CD8-positive, alpha-beta memory T cell (primary cell): ENCODE measurements around the gene CDYL2. TPM values are rescaled to one million over a fixed set of nuclear protein-coding genes. Genes with fewer than 3 reads are reported as not detected.
"Not testable (repeated sequence)": the region's sequence is repeated elsewhere in the genome, so short reads cannot be mapped to it uniquely, and the experiment has no call there.

Source experiments
- CTCF ChIA-PET: fragments of 350-600 bp; sonication (Branson Sonifier 250); formaldehyde crosslinking; loops from one replicate; lab custom pipeline; 2021; ENCODE audit warnings: antibody characterized with exemption; lab: Charles Lee
- POLR2A ChIA-PET: fragments of 350-600 bp; sonication (Branson Sonifier 250); formaldehyde crosslinking; loops from one replicate; lab custom pipeline; 2021; ENCODE audit warnings: antibody characterized with exemption; lab: Charles Lee
- DNase-seq, 5 donors: peaks; one replicate each; pipeline versions ENCODE4 v3.0.0 to v3.0.0-alpha.2; 2020 to 2022; ENCODE audit warnings: mixed read lengths in 1 of 5
- H3K27ac ChIP-seq: one replicate; pipeline ENCODE4 v1.7.0; 2013; ENCODE audit warnings: low read depth, mild to moderate bottlenecking, low read length, moderate library complexity
- H3K27me3 ChIP-seq: 2 replicates; pipeline ENCODE4 v1.7.0; 2013; ENCODE audit warnings: low read length, mild to moderate bottlenecking; ENCODE audit not compliant: insufficient read depth, poor library complexity, severe bottlenecking
- H3K36me3 ChIP-seq: 2 replicates; pipeline ENCODE4 v1.7.0; 2013; ENCODE audit warnings: mild to moderate bottlenecking, low read length, moderate library complexity; ENCODE audit not compliant: insufficient read depth
- H3K4me1 ChIP-seq: 2 replicates; pipeline ENCODE4 v1.7.0; 2013; ENCODE audit warnings: mild to moderate bottlenecking, low read length, moderate library complexity; ENCODE audit not compliant: insufficient read depth
- H3K4me3 ChIP-seq: 2 replicates; pipeline ENCODE4 v1.7.0; 2013; ENCODE audit warnings: mild to moderate bottlenecking, low read length
- H3K9me3 ChIP-seq: 2 replicates; pipeline ENCODE4 v1.7.0; 2013; ENCODE audit warnings: mild to moderate bottlenecking, low read length
- H3K27ac Mint-ChIP-seq, 8 donors: one replicate each; pipeline ENCODE4 v1.8.0; 2020 to 2021; ENCODE audit warnings: mixed read lengths in 8 of 8, mild to moderate bottlenecking in 6 of 8, inconsistent platforms in 3 of 8, moderate library complexity in 3 of 8
- H3K27me3 Mint-ChIP-seq, 2 donors: one replicate each; pipeline ENCODE4 v1.8.0; 2020 to 2021; ENCODE audit warnings: mixed read lengths in 2 of 2, mild to moderate bottlenecking in 1 of 2, moderate library complexity in 1 of 2
- H3K36me3 Mint-ChIP-seq, 3 donors: one replicate each; pipeline ENCODE4 v1.8.0; 2020 to 2021; ENCODE audit warnings: mixed read lengths in 3 of 3, inconsistent platforms in 1 of 3, mild to moderate bottlenecking in 1 of 3
- H3K4me1 Mint-ChIP-seq, 3 donors: one replicate each; pipeline ENCODE4 v1.8.0; 2020 to 2021; ENCODE audit warnings: mixed read lengths in 3 of 3, inconsistent platforms in 1 of 3, mild to moderate bottlenecking in 1 of 3
- H3K4me3 Mint-ChIP-seq, 7 donors: one replicate each; pipeline ENCODE4 v1.8.0; 2020 to 2021; ENCODE audit warnings: mixed read lengths in 7 of 7, mild to moderate bottlenecking in 6 of 7, moderate library complexity in 4 of 7, inconsistent platforms in 2 of 7
- H3K9me3 Mint-ChIP-seq, 5 donors: one replicate each; pipeline ENCODE4 v1.8.0; 2020 to 2022; ENCODE audit warnings: mixed read lengths in 5 of 5, mild to moderate bottlenecking in 3 of 5, moderate library complexity in 2 of 5, inconsistent platforms in 1 of 5
- polyA plus RNA-seq: library from polyadenylated mRNA; unstranded; fragments of 300-500 nt; fragmentation: Illumina TruSeq; gene quantifications from one replicate; pipeline ENCODE4 v1.2.3, GENCODE V29; 2021
- total RNA-seq, 2 experiments: library from RNA; stranded (reverse); gene quantifications; one replicate each; pipeline ENCODE4 v1.2.3, GENCODE V29; 2021

Gene CDYL2
- total and polyA plus RNA-seq, 3 experiments from 2014 or later, result 3.8 to 42.0 (median 40.6) TPM

DNA sequence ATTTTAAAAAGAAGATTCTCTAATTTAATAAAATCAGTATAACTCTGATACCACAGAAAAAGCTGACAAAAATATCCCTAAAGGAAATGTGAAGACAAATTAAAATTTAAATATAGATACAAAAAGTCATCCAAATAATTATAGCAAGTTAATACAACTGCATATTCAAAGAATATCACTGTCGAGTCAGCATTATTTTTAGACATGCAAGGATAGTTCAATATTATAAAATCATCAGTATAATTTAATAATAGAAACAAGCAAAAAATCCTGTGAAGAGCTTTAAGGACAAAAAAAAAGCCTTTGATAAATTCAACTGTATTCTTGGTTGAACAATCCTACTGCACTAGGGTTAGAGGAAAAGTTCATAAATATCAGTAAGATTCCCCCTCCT is 21.0 kb upstream of the CDYL2 start:
- no peak overlapping the region for H3K4me3 ChIP-seq
- no peak overlapping the region for H3K27ac Mint-ChIP-seq
- H3K27me3 ChIP-seq, result no peaks in the 10 kb centered on the region
- no peaks in the 10 kb centered on the region for H3K4me1 ChIP-seq
- no peak overlapping the region for H3K4me3 Mint-ChIP-seq
- no peak for DNase-seq
- H3K9me3 Mint-ChIP-seq, result no peaks in the 10 kb centered on the region
- CTCF ChIA-PET, result interaction anchor here (3.3 kb wide), 1 partner anchor 298 kb away, joined by 13 read pairs; no protein-coding TSS in a partner anchor
- H3K4me1 Mint-ChIP-seq, result peaks cover 0 to 1% (median 0%) of the 10 kb centered on the region in 3 donors
- H3K9me3 ChIP-seq, result no peaks in the 10 kb centered on the region
- no peaks in the 10 kb centered on the region for H3K36me3 ChIP-seq
- H3K36me3 Mint-ChIP-seq, result no peaks in the 10 kb centered on the region
- POLR2A ChIA-PET, result no interaction called here
- no peak overlapping the region for H3K27ac ChIP-seq
- H3K27me3 Mint-ChIP-seq, result peaks cover 4 to 8% of the 10 kb centered on the region in 2 donors

DNA sequence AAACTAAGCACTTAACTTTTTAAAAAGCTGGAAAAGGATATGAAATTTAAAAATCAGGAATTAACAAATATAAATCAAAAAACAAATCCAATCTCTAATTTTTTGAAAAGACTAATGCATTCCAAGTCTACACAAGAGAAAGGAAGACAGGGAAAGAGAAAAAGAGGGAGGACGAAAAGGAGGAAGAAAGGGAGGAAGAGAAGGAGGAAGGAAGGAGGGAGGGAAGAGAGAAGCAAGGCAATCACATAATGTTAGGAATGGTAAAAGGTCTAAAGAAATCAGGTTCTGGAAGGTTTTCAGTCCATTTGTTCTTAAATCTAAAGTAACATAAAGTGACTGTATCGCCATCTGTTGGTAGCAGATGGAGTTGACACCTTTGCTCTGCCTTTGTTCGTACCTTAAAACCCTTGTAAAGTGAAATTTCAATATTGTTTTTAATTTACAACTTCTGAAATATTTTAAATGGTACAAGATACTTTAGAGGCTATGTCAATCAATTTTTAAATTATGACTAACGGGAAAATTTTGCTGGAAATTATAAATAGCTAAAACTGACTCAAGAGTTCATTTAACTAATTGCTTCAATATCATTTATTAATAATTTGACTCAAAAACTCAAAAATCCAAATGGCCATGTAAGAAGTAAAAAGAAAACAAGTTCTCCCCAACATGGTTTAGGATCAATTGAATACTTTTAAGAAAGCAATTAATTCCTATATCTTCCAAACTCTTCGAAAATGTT is 20.4 kb upstream of the CDYL2 start:
- Histone ChIP-seq H3K4me3 (no peak overlapping the region), H3K36me3 (no peaks in the 10 kb centered on the region), H3K4me1 (no peaks in the 10 kb centered on the region), H3K27me3 (no peaks in the 10 kb centered on the region), H3K9me3 (no peaks in the 10 kb centered on the region), H3K27ac (no peak overlapping the region)
- H3K4me3 Mint-ChIP-seq, result no peak overlapping the region
- H3K27ac Mint-ChIP-seq, result no peak overlapping the region
- ChIA-PET POLR2A (interaction anchor here (0.6 kb wide), 1 partner anchor 213 kb away, joined by 3 read pairs; no protein-coding TSS in a partner anchor), CTCF (interaction anchor here (1.5 to 3.3 kb wide), 2 partner anchors 14 to 298 kb away, joined by 3 to 13 read pairs; no protein-coding TSS in a partner anchor)
- peaks cover 0 to 1% (median 0%) of the 10 kb centered on the region in 3 donors for H3K4me1 Mint-ChIP-seq
- peak; percentile 6 to 49 (median 19) for DNase-seq
- peaks cover 4 to 10% of the 10 kb centered on the region in 2 donors for H3K27me3 Mint-ChIP-seq
- H3K9me3 Mint-ChIP-seq, result no peaks in the 10 kb centered on the region
- no peaks in the 10 kb centered on the region for H3K36me3 Mint-ChIP-seq

GRCh38 chr16:80819988-80820387 is 15.6 kb upstream of the CDYL2 start:
- ChIA-PET POLR2A (no interaction called here), CTCF (no interaction called here)
- Histone ChIP-seq H3K9me3 (no peaks in the 10 kb centered on the region), H3K27ac (no peak overlapping the region), H3K4me3 (no peak overlapping the region), H3K27me3 (no peaks in the 10 kb centered on the region), H3K4me1 (no peaks in the 10 kb centered on the region), H3K36me3 (no peaks in the 10 kb centered on the region)
- no peak overlapping the region for H3K27ac Mint-ChIP-seq
- no peaks in the 10 kb centered on the region for H3K36me3 Mint-ChIP-seq
- H3K4me1 Mint-ChIP-seq, result peaks cover 0 to 1% (median 0%) of the 10 kb centered on the region in 3 donors
- DNase-seq, result no peak
- H3K27me3 Mint-ChIP-seq, result peaks cover 2 to 15% of the 10 kb centered on the region in 2 donors
- no peak overlapping the region for H3K4me3 Mint-ChIP-seq
- no peaks in the 10 kb centered on the region for H3K9me3 Mint-ChIP-seq

DNA sequence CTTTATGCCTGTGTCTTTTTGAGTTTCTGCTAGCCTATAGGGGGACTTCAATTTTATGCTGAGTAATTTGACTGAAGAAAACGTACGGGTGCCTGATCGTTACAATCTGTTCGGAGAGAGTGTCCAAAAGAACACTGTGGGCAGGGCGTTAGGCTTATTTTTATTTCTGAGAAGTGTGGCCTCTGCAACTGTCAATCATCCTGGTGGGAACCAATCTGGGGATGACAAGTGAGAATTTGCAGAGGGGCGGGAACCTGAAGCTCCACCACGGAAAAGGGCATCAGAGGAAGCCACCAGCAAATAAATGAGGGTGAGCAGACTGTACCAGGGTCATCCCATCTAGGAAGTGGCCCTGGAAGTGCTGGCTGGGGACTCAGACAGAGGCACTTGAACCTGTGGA is 12.0 kb upstream of the CDYL2 start:
- Histone ChIP-seq H3K9me3 (no peaks in the 10 kb centered on the region), H3K27ac (no peak overlapping the region), H3K36me3 (no peaks in the 10 kb centered on the region), H3K4me3 (no peak overlapping the region), H3K27me3 (no peaks in the 10 kb centered on the region), H3K4me1 (no peaks in the 10 kb centered on the region)
- Mint-ChIP-seq H3K27me3 (peaks cover 3 to 15% of the 10 kb centered on the region in 2 donors), H3K4me3 (no peak overlapping the region), H3K4me1 (no peaks in the 10 kb centered on the region), H3K36me3 (no peaks in the 10 kb centered on the region), H3K9me3 (no peaks in the 10 kb centered on the region), H3K27ac (no peak overlapping the region)
- POLR2A ChIA-PET, result no interaction called here
- CTCF ChIA-PET, result no interaction called here
- no peak for DNase-seq

DNA sequence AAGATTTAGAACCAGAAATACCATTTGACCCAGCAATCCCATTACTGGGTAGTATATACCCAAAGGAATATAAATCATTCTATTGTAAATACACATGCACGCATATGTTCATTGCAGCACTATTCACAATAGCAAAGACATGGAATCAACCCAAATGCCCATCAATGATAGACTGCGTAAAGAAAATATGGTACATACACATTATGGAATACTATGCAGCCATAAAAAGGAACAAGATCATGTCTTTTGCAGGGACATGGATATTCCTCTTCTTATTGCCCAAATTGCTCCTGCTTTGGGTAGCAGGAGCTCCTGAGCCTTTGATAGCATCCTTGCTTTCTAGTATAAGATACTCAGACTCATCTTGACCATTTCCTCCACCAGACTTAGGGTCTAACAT is 10.9 kb upstream of the CDYL2 start:
- CTCF ChIA-PET, H3K4me1 Mint-ChIP-seq, H3K9me3 ChIP-seq, H3K4me3 ChIP-seq, H3K27me3 ChIP-seq, H3K4me3 Mint-ChIP-seq, H3K27ac Mint-ChIP-seq, H3K4me1 ChIP-seq, H3K9me3 Mint-ChIP-seq, H3K27ac ChIP-seq, H3K36me3 Mint-ChIP-seq, H3K36me3 ChIP-seq, DNase-seq: not testable (repeated sequence)
- POLR2A ChIA-PET, result interaction anchor here (0.7 kb wide), 1 partner anchor 329 kb away, joined by 3 read pairs; no protein-coding TSS in a partner anchor
- peaks cover 5 to 15% of the 10 kb centered on the region in 2 donors for H3K27me3 Mint-ChIP-seq

DNA sequence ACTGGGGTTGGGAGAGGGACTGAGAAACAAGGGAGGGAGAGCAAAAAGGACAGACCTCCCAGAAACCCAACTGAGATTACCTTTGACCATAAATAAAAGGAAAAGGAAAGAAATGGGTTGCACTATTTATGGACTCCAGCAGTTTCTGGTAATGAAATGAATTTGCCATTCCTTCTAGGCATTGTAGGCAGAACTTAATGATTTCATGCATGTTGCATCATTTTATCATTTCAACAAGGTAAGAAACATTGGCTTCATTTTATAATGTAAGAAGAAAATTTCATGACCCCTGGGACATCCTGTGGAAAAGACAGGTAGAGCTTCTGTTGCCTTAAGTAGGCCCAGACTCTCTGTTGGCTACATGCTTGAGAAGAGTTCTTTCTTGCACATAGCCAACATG is 8.2 kb upstream of the CDYL2 start:
- H3K27ac Mint-ChIP-seq, result no peak overlapping the region
- no peaks in the 10 kb centered on the region for H3K9me3 Mint-ChIP-seq
- Histone ChIP-seq H3K4me3 (no peak overlapping the region), H3K36me3 (no peaks in the 10 kb centered on the region), H3K4me1 (no peaks in the 10 kb centered on the region), H3K9me3 (no peaks in the 10 kb centered on the region), H3K27ac (no peak overlapping the region), H3K27me3 (no peaks in the 10 kb centered on the region)
- no peak for DNase-seq
- H3K27me3 Mint-ChIP-seq, result peaks cover 5 to 8% of the 10 kb centered on the region in 2 donors
- no peaks in the 10 kb centered on the region for H3K4me1 Mint-ChIP-seq
- H3K36me3 Mint-ChIP-seq, result no peaks in the 10 kb centered on the region
- POLR2A ChIA-PET, result interaction anchor here (0.9 kb wide), 1 partner anchor 222 kb away, joined by 3 read pairs; no protein-coding TSS in a partner anchor
- CTCF ChIA-PET, result no interaction called here
- H3K4me3 Mint-ChIP-seq, result no peak overlapping the region

GRCh38 chr16:80809366-80809765 is 5.0 kb upstream of the CDYL2 start:
- H3K27ac Mint-ChIP-seq, result no peak overlapping the region
- no peaks in the 10 kb centered on the region for H3K4me1 ChIP-seq
- DNase-seq, result no peak
- H3K9me3 ChIP-seq, result no peaks in the 10 kb centered on the region
- peaks cover 0 to 2% (median 0%) of the 10 kb centered on the region in 5 donors for H3K9me3 Mint-ChIP-seq
- H3K27me3 Mint-ChIP-seq, result peaks cover 0 to 4% of the 10 kb centered on the region in 2 donors
- no peaks in the 10 kb centered on the region for H3K36me3 ChIP-seq
- CTCF ChIA-PET, result interaction anchor here (1.2 to 1.4 kb wide), 3 partner anchors 11 to 229 kb away, joined by 3 read pairs; no protein-coding TSS in a partner anchor
- H3K27me3 ChIP-seq, result no peaks in the 10 kb centered on the region
- no peak overlapping the region for H3K4me3 Mint-ChIP-seq
- no peak overlapping the region for H3K27ac ChIP-seq
- H3K36me3 Mint-ChIP-seq, result peaks cover 0 to 2% (median 1%) of the 10 kb centered on the region in 3 donors
- H3K4me3 ChIP-seq, result no peak overlapping the region
- H3K4me1 Mint-ChIP-seq, result peaks cover 7 to 16% (median 14%) of the 10 kb centered on the region in 3 donors
- POLR2A ChIA-PET, result no interaction called here

GRCh38 chr16:80807906-80808305 is 3.5 kb upstream of the CDYL2 start:
- H3K4me3 ChIP-seq, result no peak overlapping the region
- Mint-ChIP-seq H3K27me3 (peaks cover 0 to 4% of the 10 kb centered on the region in 2 donors), H3K4me1 (peaks cover 9 to 22% (median 14%) of the 10 kb centered on the region in 3 donors), H3K36me3 (peaks cover 0 to 5% (median 1%) of the 10 kb centered on the region in 3 donors), H3K9me3 (peaks cover 0 to 2% (median 0%) of the 10 kb centered on the region in 5 donors), H3K27ac (no peak overlapping the region), H3K4me3 (no peak overlapping the region)
- H3K36me3 ChIP-seq, result no peaks in the 10 kb centered on the region
- no peaks in the 10 kb centered on the region for H3K27me3 ChIP-seq
- DNase-seq, result no peak
- H3K27ac ChIP-seq, result no peak overlapping the region
- CTCF ChIA-PET, result interaction anchor here (0.8 to 1.1 kb wide), 2 partner anchors 244 to 281 kb away, joined by 3 to 4 read pairs; no protein-coding TSS in a partner anchor
- no peaks in the 10 kb centered on the region for H3K4me1 ChIP-seq
- POLR2A ChIA-PET, result no interaction called here
- H3K9me3 ChIP-seq, result no peaks in the 10 kb centered on the region
